Activated effector memory CD4-positive, alpha-beta T cell treated with anti-CD3 and anti-CD28 coated beads, Interleukin-2, amount 50 U/mL, for 16 hours (primary cell): Measurements from ENCODE around the gene VAC14.

Experiments used
- DNase-seq: peaks from one replicate; pipeline ENCODE4 v3.0.0-alpha.2; 2020

Gene VAC14

GRCh38 chr16:70721202-70721963 lies 79.6 kb downstream of the VAC14 start:
- DNase-seq, result no peak

- DNase-seq, result no peak
Measured at GRCh38 chr16:70720425-70721201, 80.3 kb downstream of the VAC14 start.

GRCh38 chr16:70717065-70717464 lies 83.9 kb downstream of the VAC14 start:
- DNase-seq, result no peak

GRCh38 chr16:70715860-70716357 lies 85.0 kb downstream of the VAC14 start:
- DNase-seq, result no peak

- no peak for DNase-seq
Measured at GRCh38 chr16:70715055-70715858, 85.7 kb downstream of the VAC14 start.

GRCh38 chr16:70714581-70715054 lies 86.3 kb downstream of the VAC14 start:
- no peak for DNase-seq

- no peak for DNase-seq
Measured at GRCh38 chr16:70713824-70714223, 87.1 kb downstream of the VAC14 start.

GRCh38 chr16:70713342-70713741 lies 87.6 kb downstream of the VAC14 start:
- no peak for DNase-seq

GRCh38 chr16:70712942-70713341 lies 88.0 kb downstream of the VAC14 start:
- no peak for DNase-seq

- DNase-seq, result no peak
Measured at GRCh38 chr16:70712359-70712758, 88.6 kb downstream of the VAC14 start.

GRCh38 chr16:70711211-70712031 lies 89.5 kb downstream of the VAC14 start:
- DNase-seq, result no peak

GRCh38 chr16:70710422-70711210 lies 90.3 kb downstream of the VAC14 start:
- no peak for DNase-seq

- DNase-seq, result no peak
Measured at GRCh38 chr16:70709942-70710341, 91.0 kb downstream of the VAC14 start.

- DNase-seq, result no peak
Measured at GRCh38 chr16:70709457-70709856, 91.5 kb downstream of the VAC14 start.

GRCh38 chr16:70708366-70709246 lies 92.4 kb downstream of the VAC14 start:
- no peak for DNase-seq

- no peak for DNase-seq
Measured at GRCh38 chr16:70706948-70707465, 94.0 kb downstream of the VAC14 start.

GRCh38 chr16:70705056-70705455 lies 95.9 kb downstream of the VAC14 start:
- no peak for DNase-seq

GRCh38 chr16:70704586-70704985 lies 96.4 kb downstream of the VAC14 start:
- no peak for DNase-seq

GRCh38 chr16:70703835-70704381 lies 97.0 kb downstream of the VAC14 start:
- no peak for DNase-seq
